Left renal pelvis (tissue), 4 donors: ENCODE measurements around the gene ILDR1. TPM values are rescaled to one million over a fixed set of nuclear protein-coding genes. Genes with fewer than 3 reads are reported as not detected.
"Not testable (repeated sequence)": the region's sequence is repeated elsewhere in the genome, so short reads cannot be mapped to it uniquely, and the experiment has no call there.

Source experiments
- DNase-seq, 4 donors: peaks; one replicate each; pipeline ENCODE4 v3.0.0-alpha.2; 2013; ENCODE audit warnings: low read depth in 4 of 4, low spot score in 3 of 4
- polyA plus RNA-seq, 4 donors: library from polyadenylated mRNA; unstranded; fragments of 120-200 nt; gene quantifications; one replicate each; pipeline ENCODE4 v1.2.1, GENCODE V29; 2013; ENCODE audit not compliant: insufficient read length in 4 of 4

Gene ILDR1
- polyA plus RNA-seq, 4 donors: 0.30 to 8.9 (median 8.5) TPM

GRCh38 chr3:121956363-121956762 lies 65.7 kb downstream of the ILDR1 start:
- no peak for DNase-seq

- no peak for DNase-seq
Observed at GRCh38 chr3:121951291-121951919, 70.6 kb downstream of the ILDR1 start.

GRCh38 chr3:121948641-121949040 lies 73.4 kb downstream of the ILDR1 start:
- DNase-seq: no peak

GRCh38 chr3:121943431-121943830 lies 78.6 kb downstream of the ILDR1 start:
- no peak for DNase-seq

- DNase-seq: no peak
Observed at GRCh38 chr3:121942116-121942786, 79.8 kb downstream of the ILDR1 start.

- DNase-seq: no peak
Observed at GRCh38 chr3:121941592-121941991, 80.5 kb downstream of the ILDR1 start.

- not testable (repeated sequence) for DNase-seq
Observed at GRCh38 chr3:121938141-121938855, 83.7 kb downstream of the ILDR1 start.

Other genes starting within 250 kb of the ILDR1 start
- gene IQCB1, start 187.2 kb downstream of the ILDR1 start, polyA plus RNA-seq: 10 to 100 TPM; 34.6 to 38.5 (median 36.6) TPM
- 1 to 10 TPM; 3.8 to 8.0 (median 7.6) TPM for gene EAF2, start 187.0 kb downstream of the ILDR1 start, polyA plus RNA-seq
- 10 to 100 TPM in 2 of 4 donors, 1 to 10 TPM in 2; 3.1 to 12.4 (median 10.8) TPM for gene SLC15A2, start 127.8 kb downstream of the ILDR1 start, polyA plus RNA-seq
- gene CD86, start 33.1 kb upstream of the ILDR1 start, polyA plus RNA-seq: 1 to 10 TPM; 2.2 to 4.3 (median 2.4) TPM
- 10 to 100 TPM in 3 of 4 donors, under 1 TPM in 1; 0.48 to 27.1 (median 21.9) TPM for gene CASR, start 161.4 kb upstream of the ILDR1 start, polyA plus RNA-seq